ENCODE measurements around the gene CCDC91.

Gene CCDC91

DNA sequence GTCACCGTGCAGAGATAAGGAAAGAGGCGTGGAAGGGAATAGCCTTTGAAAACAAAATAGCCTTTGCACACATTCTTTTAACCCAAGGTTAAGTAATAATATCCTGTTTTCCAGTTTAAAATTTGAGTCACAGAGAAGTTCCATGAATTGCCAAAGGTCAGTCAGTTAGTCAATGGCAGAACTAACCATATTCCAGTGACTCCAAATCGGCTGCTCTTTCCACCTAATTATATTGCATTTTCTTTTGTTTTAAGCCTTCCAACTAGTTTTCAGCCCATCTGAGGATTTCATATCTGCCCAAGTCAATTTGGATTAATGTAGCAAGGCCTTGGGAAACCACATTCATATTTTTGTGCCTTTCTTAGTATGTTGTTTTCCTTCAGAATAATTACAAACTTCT lies 373.0 kb downstream of the CCDC91 start:
- TF ChIP-seq, protein P1, sequence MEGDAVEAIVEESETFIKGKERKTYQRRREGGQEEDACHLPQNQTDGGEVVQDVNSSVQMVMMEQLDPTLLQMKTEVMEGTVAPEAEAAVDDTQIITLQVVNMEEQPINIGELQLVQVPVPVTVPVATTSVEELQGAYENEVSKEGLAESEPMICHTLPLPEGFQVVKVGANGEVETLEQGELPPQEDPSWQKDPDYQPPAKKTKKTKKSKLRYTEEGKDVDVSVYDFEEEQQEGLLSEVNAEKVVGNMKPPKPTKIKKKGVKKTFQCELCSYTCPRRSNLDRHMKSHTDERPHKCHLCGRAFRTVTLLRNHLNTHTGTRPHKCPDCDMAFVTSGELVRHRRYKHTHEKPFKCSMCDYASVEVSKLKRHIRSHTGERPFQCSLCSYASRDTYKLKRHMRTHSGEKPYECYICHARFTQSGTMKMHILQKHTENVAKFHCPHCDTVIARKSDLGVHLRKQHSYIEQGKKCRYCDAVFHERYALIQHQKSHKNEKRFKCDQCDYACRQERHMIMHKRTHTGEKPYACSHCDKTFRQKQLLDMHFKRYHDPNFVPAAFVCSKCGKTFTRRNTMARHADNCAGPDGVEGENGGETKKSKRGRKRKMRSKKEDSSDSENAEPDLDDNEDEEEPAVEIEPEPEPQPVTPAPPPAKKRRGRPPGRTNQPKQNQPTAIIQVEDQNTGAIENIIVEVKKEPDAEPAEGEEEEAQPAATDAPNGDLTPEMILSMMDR (conservative IDR thresholded peaks at IDR 0.05; ENCODE audit: control insufficient read depth, insufficient read depth, low read depth, low read length) = no peak
- DNase-seq (ENCODE audit: low read depth) = peak; percentile 80
- no peak overlapping the region for H3K4me3 ChIP-seq (ENCODE audit: control insufficient read depth, low read depth, low read length)

DNA sequence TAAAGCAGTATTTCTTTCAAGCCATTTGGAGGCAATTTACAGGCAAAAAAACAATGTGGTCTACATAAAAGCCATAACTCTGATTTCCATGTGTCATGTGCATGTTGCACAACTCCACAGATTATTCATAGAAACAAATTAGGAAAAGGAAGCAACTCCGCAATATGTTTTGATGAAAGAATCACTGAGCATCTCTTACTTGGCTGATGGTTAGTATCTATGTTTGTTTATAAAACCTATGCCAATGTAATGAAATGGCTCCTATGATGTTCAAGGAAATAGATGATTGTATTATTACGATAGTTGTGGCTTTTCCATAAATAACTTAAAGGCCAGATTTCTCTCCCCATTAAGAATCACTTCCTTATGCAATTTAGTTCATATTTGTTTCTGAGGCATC lies 373.7 kb downstream of the CCDC91 start:
- TF ChIP-seq, protein P1 (conservative IDR thresholded peaks at IDR 0.05; ENCODE audit: control insufficient read depth, insufficient read depth, low read depth, low read length) = no peak
- H3K4me3 ChIP-seq (ENCODE audit: control insufficient read depth, low read depth, low read length) = no peak overlapping the region
- peak; percentile 97 for DNase-seq (ENCODE audit: low read depth)

DNA sequence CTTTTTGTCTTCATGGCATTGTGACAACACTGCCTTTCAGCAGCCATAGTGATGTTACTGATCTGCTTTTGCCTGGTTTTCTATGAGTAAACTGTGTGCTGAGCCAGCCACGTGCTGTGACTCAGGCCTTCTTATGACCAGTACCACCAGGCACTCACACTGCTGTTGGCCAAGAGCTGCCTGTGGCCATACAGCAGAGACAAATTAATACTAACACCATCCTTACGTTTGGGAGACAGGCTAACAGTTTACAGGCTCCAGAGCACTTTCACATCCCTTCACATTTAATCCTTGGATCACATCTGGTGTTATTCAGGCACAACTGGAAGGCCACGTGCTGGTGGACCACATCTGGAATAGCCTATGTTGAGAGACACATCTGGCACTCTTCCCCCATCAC lies 377.9 kb downstream of the CCDC91 start:
- no peak overlapping the region for H3K4me3 ChIP-seq (ENCODE audit: control insufficient read depth, low read depth, low read length)
- TF ChIP-seq, protein P1 (conservative IDR thresholded peaks at IDR 0.05; ENCODE audit: control insufficient read depth, insufficient read depth, low read depth, low read length) = no peak
- peak; percentile 99 for DNase-seq (ENCODE audit: low read depth)

DNA sequence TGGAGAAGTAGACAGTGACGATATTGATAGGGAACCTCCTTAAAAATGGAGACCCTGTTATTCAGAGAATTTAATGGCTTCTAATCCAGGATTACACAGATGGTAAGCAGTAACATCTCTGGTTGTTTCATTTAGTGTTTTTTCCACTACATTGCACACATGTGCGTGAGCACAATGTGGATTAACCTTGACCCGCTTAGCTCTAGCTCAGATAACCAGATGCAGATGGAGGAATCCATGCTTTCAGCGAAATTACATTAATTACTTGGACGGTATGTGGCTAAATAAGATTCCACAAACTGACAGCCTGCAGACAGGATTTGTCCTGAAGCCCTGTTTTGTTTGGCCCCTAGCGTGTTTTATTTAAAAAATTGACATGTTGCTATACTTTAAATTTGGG lies 378.4 kb downstream of the CCDC91 start:
- DNase-seq (ENCODE audit: low read depth) = peak; percentile 66
- no peak overlapping the region for H3K4me3 ChIP-seq (ENCODE audit: control insufficient read depth, low read depth, low read length)
- TF ChIP-seq, protein P1 (conservative IDR thresholded peaks at IDR 0.05; ENCODE audit: control insufficient read depth, insufficient read depth, low read depth, low read length) = no peak

DNA sequence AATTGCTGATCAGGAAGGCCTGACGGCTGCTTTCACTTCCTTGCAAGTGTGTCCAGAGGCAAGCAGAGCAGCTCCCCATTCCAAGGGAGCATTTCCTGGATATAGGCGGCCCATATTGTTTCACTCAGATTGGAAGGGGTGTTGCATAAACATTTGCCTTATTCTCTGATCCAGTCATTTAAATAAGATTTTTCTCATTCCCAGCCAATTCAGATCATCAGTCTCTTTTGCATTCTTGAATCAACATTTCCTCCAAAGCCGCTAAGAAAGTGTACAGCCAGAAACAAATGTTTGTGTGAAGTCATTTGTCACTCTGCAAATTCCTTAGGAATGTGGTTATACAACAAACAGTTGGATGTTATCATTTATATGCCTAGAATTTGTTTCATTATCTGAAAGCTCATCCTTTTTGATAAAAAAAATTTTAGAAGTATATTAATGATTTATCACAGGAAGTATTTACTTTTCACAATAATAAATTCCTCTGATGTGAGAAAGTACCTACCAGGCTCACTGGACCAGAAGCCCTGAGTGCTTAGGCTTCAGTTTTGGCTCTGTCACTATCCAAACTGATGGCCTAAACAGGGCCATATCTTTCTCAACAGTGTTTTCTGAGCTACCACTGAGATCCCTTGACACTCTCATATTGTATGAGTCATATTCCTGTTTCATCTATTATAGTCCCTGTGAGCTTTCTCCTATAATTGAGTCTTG lies 379.6 kb downstream of the CCDC91 start:
- TF ChIP-seq, protein P1 (conservative IDR thresholded peaks at IDR 0.05; ENCODE audit: control insufficient read depth, insufficient read depth, low read depth, low read length) = no peak
- no peak overlapping the region for H3K4me3 ChIP-seq (ENCODE audit: control insufficient read depth, low read depth, low read length)
- peak; percentile 93 for DNase-seq (ENCODE audit: low read depth)

DNA sequence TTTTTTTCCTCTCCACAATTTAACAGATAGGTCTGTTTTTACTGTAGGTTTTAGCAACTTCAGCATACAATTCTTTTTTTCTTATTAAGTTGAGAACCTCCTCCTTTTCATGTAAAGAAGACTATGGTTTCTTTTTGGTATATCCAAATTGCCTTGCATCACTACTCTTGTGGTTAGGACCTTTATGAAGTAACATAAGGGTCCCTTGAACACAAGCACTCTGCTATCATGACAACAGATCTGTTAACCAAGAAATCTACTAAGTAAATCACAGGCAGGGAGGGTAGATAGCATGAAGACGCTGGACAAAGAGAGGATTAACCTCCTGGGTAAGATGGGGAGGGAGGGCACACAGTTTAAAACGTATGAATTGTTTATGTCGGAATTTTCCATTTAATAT lies 380.6 kb downstream of the CCDC91 start:
- no peak overlapping the region for H3K4me3 ChIP-seq (ENCODE audit: control insufficient read depth, low read depth, low read length)
- no peak for DNase-seq (ENCODE audit: low read depth)
- TF ChIP-seq, protein P1 (conservative IDR thresholded peaks at IDR 0.05; ENCODE audit: control insufficient read depth, insufficient read depth, low read depth, low read length) = no peak
